GM12891 (cell line): Measurements from ENCODE around the gene FZD10. TPM values are rescaled to one million over a fixed set of nuclear protein-coding genes. Genes with fewer than 3 reads are reported as not detected.

Source experiments
- DNase-seq: peaks from one replicate; pipeline ENCODE4 v3.0.0; 2011; ENCODE audit warnings: low spot score; ENCODE audit not compliant: insufficient read length
- FAIRE-seq: peaks from 2 replicates; lab custom pipeline; 2011; peaks lifted over from hg19 to GRCh38; lab: Jason Lieb, UNC
- PAX5 ChIP-seq: IDR thresholded peaks from 2 replicates; pipeline ENCODE4 v1.6.1; 2011; ENCODE audit warnings: low read length, moderate library complexity, mild to moderate bottlenecking; ENCODE audit not compliant: insufficient read depth, severe bottlenecking
- POLR2A ChIP-seq: IDR thresholded peaks from 2 replicates; pipeline ENCODE4 v1.6.1; 2011; ENCODE audit warnings: low read depth, low read length, control low read depth
- POLR2AphosphoS5 ChIP-seq: IDR thresholded peaks from 2 replicates; pipeline ENCODE4 v1.6.1; 2011; ENCODE audit warnings: low read depth, low read length, control low read depth
- POU2F2 ChIP-seq: IDR thresholded peaks from 2 replicates; pipeline ENCODE4 v1.6.1; 2011; ENCODE audit warnings: low read depth, mild to moderate bottlenecking, control low read depth, low read length, moderate library complexity
- SPI1 ChIP-seq: IDR thresholded peaks from 2 replicates; pipeline ENCODE4 v1.6.1; 2011; ENCODE audit warnings: low read depth, low read length, control low read depth
- TAF1 ChIP-seq: IDR thresholded peaks from 2 replicates; pipeline ENCODE4 v1.6.1; 2011; ENCODE audit warnings: low read depth, low read length, control low read depth
- polyA plus RNA-seq: library from polyadenylated mRNA; unstranded; fragments of >200 nt; gene quantifications from one replicate; pipeline ENCODE4 v1.2.1, GENCODE V29; 2012; ENCODE audit warnings: low read depth, missing spikeins, inconsistent platforms; ENCODE audit not compliant: missing spikeins

FZD10 gene, protein sequence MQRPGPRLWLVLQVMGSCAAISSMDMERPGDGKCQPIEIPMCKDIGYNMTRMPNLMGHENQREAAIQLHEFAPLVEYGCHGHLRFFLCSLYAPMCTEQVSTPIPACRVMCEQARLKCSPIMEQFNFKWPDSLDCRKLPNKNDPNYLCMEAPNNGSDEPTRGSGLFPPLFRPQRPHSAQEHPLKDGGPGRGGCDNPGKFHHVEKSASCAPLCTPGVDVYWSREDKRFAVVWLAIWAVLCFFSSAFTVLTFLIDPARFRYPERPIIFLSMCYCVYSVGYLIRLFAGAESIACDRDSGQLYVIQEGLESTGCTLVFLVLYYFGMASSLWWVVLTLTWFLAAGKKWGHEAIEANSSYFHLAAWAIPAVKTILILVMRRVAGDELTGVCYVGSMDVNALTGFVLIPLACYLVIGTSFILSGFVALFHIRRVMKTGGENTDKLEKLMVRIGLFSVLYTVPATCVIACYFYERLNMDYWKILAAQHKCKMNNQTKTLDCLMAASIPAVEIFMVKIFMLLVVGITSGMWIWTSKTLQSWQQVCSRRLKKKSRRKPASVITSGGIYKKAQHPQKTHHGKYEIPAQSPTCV
- polyA plus RNA-seq, result not detected

DNA sequence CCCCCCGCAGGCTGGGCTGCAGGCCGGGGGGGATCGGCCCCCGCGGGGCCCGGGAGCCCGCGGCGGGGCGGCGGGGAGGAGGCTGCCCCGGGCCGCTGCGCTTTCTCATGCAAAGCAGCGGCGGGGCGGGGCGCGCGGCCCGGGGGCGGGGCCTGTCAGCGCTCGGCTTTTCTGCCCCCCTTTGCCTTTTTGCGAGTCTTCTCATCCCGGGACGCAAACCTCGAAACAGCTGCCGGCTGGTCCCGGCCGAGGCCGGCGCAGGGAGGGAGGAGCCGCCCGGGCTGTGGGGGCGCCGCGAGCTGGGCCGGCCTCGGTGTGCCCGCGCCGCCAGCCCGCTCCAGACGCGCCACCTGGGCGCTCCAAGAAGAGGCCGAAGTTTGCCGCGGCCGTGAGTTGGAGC is at the start of gene FZD10:
Gene FZD10 (plus strand): TSS at position 198 of the 400 bp plus-strand sequence. CDS start 479 bp downstream, outside the sequence.
- DNase-seq, result no peak
- FAIRE-seq, result no peak
- TF ChIP-seq TAF1 (no peak), POU2F2 (no peak), POLR2A (no peak), SPI1 (no peak), PAX5 (no peak), POLR2AphosphoS5 (no peak)

DNA sequence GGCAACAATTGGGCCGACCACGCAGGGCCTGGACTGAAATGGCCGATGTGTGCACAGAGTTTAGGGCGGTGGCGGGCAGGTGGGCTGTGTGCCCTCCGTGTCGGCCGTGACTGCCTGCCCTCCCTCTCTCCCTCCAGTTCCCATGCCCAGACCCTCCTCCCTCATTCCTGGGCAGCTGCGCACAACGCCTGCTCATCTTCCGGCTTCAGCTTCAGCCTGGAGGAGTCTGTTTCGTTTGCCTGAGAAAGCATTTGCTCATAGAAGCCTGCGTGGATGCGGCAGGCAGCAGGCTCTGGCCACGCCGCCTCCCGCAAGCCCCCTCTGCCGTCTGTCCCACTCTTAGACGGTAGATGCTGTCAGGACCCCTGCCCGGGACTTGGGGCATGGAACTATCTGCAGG is 47.3 kb upstream of the FZD10 start:
- no peak for TF ChIP-seq POU2F2
- TF ChIP-seq PAX5, result no peak
- no peak for TF ChIP-seq SPI1
- TF ChIP-seq TAF1, result no peak
- TF ChIP-seq POLR2AphosphoS5, result no peak
- no peak for TF ChIP-seq POLR2A
- DNase-seq (no peak), FAIRE-seq (no peak)

DNA sequence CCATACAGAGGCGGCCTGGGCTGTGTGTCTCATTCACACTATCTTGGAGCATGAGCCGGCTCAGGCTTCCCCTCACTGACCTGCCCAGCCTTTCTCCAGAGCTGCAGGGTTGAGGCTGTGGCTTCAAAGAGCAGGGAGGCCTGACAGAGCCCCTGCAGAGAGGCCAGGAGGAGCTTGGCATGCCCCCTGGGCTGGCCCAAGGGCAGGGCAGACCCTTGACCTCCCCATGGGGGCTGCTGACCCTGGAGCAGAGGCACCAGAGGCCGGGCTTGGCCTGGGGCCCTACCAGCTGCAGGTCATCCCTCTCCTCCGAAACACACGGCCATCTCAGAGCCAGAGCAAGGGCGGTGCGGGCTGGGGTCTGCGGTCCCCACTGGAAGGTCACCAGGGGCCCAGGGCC is 46.6 kb upstream of the FZD10 start:
- TF ChIP-seq SPI1 (no peak), POLR2AphosphoS5 (no peak), POU2F2 (no peak), PAX5 (no peak), TAF1 (no peak), POLR2A (no peak)
- FAIRE-seq (no peak), DNase-seq (no peak)

DNA sequence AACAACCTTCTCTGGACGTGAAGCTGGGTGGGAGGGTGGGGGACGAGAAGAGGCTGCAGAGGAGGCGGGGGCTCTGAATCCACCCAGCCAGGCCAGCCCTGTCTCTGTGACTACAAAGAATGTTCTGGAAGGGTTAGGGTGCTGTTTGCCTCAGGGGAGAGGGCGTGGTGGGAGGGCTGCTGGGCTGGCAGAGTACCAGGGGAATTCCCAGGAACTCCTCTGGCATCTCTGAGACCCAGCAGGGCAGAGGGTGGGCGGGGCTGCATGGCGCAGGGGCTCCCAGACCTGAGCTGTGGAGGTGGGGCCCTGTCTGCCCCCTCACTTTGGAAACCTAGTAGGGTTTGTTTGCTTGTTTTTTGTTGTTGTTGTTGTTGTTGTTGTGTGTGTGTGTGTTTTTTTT is 45.5 kb upstream of the FZD10 start:
- FAIRE-seq (no peak), DNase-seq (no peak)
- no peak for TF ChIP-seq POLR2A
- no peak for TF ChIP-seq POU2F2
- TF ChIP-seq PAX5, result no peak

DNA sequence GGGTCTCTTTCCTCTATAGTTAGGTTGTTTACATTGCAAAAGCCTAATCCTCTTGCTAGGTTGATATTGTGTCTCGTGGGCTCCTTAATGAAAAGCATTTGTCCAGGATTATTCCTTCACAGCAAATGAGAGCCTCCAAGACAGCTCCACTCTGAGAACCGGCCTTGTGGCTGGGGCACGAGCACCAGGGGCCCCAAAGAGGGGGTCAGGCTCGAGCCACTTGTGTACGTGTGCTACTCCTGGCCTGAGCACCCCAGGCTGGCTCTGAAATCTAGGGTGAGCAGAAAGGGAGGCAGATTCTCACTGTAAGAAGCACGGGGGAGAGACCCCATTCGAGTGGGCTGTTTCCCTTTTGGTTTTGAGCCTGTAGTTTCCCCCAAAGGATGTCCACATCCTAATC is 45.0 kb upstream of the FZD10 start:
- FAIRE-seq (no peak), DNase-seq (no peak)
- no peak for TF ChIP-seq POU2F2

DNA sequence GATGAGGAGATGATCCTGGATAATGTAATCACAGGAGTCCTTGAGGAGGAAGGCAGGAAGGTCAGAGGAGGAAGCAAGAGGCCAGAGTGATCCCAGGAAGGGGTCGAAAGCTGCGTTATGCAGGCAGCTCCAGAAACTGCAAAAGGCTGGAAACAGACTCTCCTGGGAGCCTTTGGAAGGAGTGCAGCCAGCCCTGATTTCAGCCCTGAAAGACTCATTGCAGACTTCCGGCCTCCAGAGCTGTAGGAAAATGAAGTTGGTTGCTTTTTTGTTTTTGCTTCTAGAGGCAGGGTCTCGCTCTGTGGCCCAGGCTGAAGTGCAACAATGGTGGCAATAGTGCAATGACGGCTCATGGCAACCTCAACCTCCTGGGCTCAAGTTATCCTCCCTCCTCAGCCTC is 44.6 kb upstream of the FZD10 start:
- FAIRE-seq (no peak), DNase-seq (no peak)
- TF ChIP-seq PAX5, result no peak
- no peak for TF ChIP-seq TAF1
- TF ChIP-seq POLR2AphosphoS5, result no peak
- TF ChIP-seq POLR2A, result no peak
- no peak for TF ChIP-seq SPI1
- no peak for TF ChIP-seq POU2F2

DNA sequence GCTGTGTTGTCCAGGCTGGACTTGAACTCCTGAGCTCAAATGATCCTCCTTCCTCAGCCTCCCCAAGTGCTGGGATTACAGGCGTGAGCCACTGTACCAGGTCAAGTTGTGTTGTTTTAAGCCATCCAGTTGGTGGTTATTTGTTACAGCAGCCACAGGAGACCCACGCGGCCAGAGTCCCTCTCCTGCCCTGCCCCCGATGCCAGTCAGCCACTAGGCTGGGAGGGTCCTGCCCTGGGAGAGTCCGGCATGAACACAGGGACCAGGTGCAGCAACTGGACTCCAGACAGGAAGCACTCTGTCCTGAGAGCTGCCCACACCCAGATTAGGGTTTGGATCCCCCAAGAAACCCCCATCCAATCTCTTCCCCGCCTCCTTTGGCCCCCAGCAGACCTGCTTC is 44.1 kb upstream of the FZD10 start:
- no peak for TF ChIP-seq PAX5
- no peak for TF ChIP-seq POU2F2
- TF ChIP-seq TAF1, result no peak
- TF ChIP-seq SPI1, result no peak
- DNase-seq (no peak), FAIRE-seq (no peak)

DNA sequence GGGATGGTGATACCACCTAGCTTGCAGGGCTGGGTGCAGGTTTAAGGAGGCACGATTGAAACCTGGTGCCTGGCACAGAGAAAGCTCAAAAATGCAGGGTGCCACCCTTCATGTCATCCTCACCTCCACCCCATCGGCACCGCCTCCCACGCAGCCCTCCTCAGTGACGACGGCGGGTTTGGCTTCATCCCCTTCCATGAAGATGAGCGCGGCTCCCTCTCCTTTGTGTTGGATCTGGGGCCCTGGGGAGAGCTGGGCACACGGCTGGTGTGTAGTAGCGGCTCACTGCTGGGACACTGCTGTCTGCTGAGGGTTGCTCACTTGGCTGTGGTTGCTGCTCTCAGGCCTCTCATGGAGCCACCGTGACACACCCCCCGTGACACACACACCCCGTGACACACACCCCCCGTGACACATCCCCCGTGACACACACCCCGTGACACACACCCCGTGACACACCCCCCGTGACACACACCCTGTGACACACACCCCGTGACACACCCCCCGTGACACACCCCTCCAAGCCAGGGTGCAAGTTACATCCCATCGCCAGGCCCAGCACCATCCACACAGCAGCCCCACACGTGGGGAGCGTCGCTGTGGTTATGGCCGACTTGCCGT is 42.9 kb upstream of the FZD10 start:
- no peak for FAIRE-seq
- no peak for TF ChIP-seq POLR2A
- TF ChIP-seq POLR2AphosphoS5, result no peak
- no peak for TF ChIP-seq TAF1
- TF ChIP-seq POU2F2, result no peak
- no peak for TF ChIP-seq PAX5
- no peak for TF ChIP-seq SPI1
- no peak for DNase-seq

DNA sequence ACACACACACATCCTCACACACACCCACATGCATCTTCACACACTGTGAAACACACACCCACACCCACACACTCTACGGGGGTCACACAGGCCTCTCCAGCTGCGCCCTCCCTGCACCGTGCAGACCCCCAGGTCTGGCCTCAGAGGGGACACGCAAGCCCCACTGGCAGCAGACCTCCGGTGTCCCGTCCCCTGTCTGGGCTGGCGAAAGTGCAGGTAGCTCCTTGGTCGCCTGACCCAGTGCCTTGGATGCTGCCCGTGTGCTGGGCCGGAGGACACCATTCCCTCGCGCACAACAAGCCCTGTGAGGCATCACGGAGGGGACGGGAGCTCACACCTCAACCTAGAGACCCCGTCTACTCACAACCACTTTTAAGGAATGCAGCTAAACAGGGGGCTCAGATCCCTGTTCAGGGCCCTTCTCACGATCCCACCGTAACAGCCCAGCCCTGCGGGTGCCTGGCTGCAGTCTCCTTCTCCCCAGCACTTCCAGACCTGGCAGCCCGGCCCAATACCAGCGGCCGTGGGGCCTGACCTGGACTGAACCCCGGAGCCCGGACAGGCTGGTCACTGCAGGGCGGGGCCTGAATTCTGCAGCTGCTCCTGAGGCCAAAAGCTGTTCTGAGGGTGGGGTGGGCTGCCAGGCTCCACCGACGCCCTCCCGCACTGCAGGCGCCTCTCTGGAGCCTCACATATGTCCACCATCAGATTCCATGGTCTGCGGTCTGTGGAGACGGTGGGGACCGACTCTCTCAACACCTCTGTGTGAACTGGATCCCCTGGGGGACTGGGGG is 42.1 kb upstream of the FZD10 start:
- no peak for FAIRE-seq
- TF ChIP-seq POU2F2 (no peak), SPI1 (no peak), POLR2A (no peak), POLR2AphosphoS5 (no peak), PAX5 (no peak), TAF1 (no peak)
- no peak for DNase-seq
